ENCODE measurements around the gene OR5J2.
"Not testable (repeated sequence)": the region's sequence is repeated elsewhere in the genome, so short reads cannot be mapped to it uniquely, and the experiment has no call there.

The OR5J2 gene

GRCh38 chr11:56176318-56176717 lies at the start of gene OR5J2:
Gene OR5J2, plus strand, starts transcription at chr11:56176618. Its CDS starts 0 bp downstream, at chr11:56176618.
- no peak for DNase-seq

- no peak for DNase-seq
These were observed 36.2 kb upstream of the OR5J2 start, which contains the start of gene OR8J3 for GRCh38 chr11:56140151-56140661. Gene OR8J3, minus strand, starts transcription at chr11:56140201. Its CDS starts 2,483 bp downstream, at chr11:56137718.

GRCh38 chr11:56143681-56144080 lies 32.7 kb upstream of the OR5J2 start:
- not testable (repeated sequence) for DNase-seq

- no peak for DNase-seq
These were observed 25.0 kb upstream of the OR5J2 start for GRCh38 chr11:56151376-56151775.

GRCh38 chr11:56152333-56152732 lies 24.1 kb upstream of the OR5J2 start:
- DNase-seq = no peak

GRCh38 chr11:56160217-56160616 lies 16.2 kb upstream of the OR5J2 start, which contains the start of gene OR8K5:
Gene OR8K5, minus strand, starts transcription at chr11:56160317. Its CDS starts 0 bp downstream, at chr11:56160317.
- no peak for DNase-seq

GRCh38 chr11:56163804-56164203 lies 12.6 kb upstream of the OR5J2 start:
- DNase-seq = no peak

- no peak for DNase-seq
These were observed 4.1 kb upstream of the OR5J2 start for GRCh38 chr11:56172256-56172830.

GRCh38 chr11:56183459-56183858 lies 7.0 kb downstream of the OR5J2 start:
- no peak for DNase-seq

GRCh38 chr11:56188602-56189001 lies 12.2 kb downstream of the OR5J2 start:
- no peak for DNase-seq

- no peak for DNase-seq
These were observed 20.3 kb downstream of the OR5J2 start for GRCh38 chr11:56196705-56197104.

- no peak for DNase-seq
These were observed 20.9 kb downstream of the OR5J2 start for GRCh38 chr11:56197367-56197766.

- no peak for DNase-seq
These were observed 31.4 kb downstream of the OR5J2 start for GRCh38 chr11:56207790-56208189.

- DNase-seq = no peak
These were observed 38.1 kb downstream of the OR5J2 start for GRCh38 chr11:56214537-56214936.

- DNase-seq = not testable (repeated sequence)
These were observed 43.3 kb downstream of the OR5J2 start for GRCh38 chr11:56219735-56220134.

All from hematopoietic multipotent progenitor cell treated with erythropoietin and hydrocortisone succinate and interleukin-3 and kit ligand, for 4 days (in vitro differentiated cells).